HepG2 (cell line): ENCODE measurements around the gene UGT1A3. TPM values are rescaled to one million over a fixed set of nuclear protein-coding genes. Genes with fewer than 3 reads are reported as not detected.

ENCODE experiments used
- ELF1 ChIP-seq: sonication (generic); formaldehyde crosslinking; IDR thresholded peaks from 2 replicates; pipeline ENCODE4 v1.4.0; 2020; ENCODE audit warnings: missing genetic modification reagents
- ISX ChIP-seq: sonication (generic); formaldehyde crosslinking; conservative IDR thresholded peaks from 2 replicates; pipeline ENCODE4 v1.5.0; 2020; ENCODE audit warnings: missing genetic modification reagents
- KIAA2018 ChIP-seq: sonication (generic); formaldehyde crosslinking; IDR thresholded peaks from 2 replicates; pipeline ENCODE4 v1.5.0; 2020; ENCODE audit warnings: mild to moderate bottlenecking, missing genetic modification reagents, borderline replicate concordance
- PHB2 ChIP-seq: fragments of 450-650 bp; IDR thresholded peaks from 2 replicates; pipeline ENCODE4 v1.6.1; 2018; ENCODE audit not compliant: partially characterized antibody
- TCF7L2 ChIP-seq: IDR thresholded peaks from 2 replicates; pipeline ENCODE4 v1.6.1; 2011; ENCODE audit warnings: mild to moderate bottlenecking, low read depth, low read length, moderate library complexity
- ZBED4 ChIP-seq: sonication (generic); formaldehyde crosslinking; IDR thresholded peaks from 2 replicates; pipeline ENCODE4 v1.4.0; 2020; ENCODE audit warnings: missing genetic modification reagents, borderline replicate concordance
- ZFP41 ChIP-seq: sonication (generic); formaldehyde crosslinking; IDR thresholded peaks from 2 replicates; pipeline ENCODE4 v1.4.0; 2020; ENCODE audit warnings: mild to moderate bottlenecking, missing genetic modification reagents, borderline replicate concordance
- ZNF574 ChIP-seq: sonication (generic); formaldehyde crosslinking; IDR thresholded peaks from 2 replicates; pipeline ENCODE4 v1.4.0; 2020; ENCODE audit warnings: missing genetic modification reagents
- ZNF576 ChIP-seq: sonication (generic); formaldehyde crosslinking; IDR thresholded peaks from 2 replicates; pipeline ENCODE4 v1.4.0; 2020; ENCODE audit warnings: mild to moderate bottlenecking, missing genetic modification reagents
- polyA plus RNA-seq, 8 experiments: library from polyadenylated mRNA; depleted of rRNA in 3 of 8; stranded (reverse) in 7 of 8; unstranded in 1 of 8; fragments of >200 nt; fragmentation: Illumina TruSeq in 4 of 8; extraction: Trizol in 4 of 8; gene quantifications; 2 replicates each; pipeline versions ENCODE4 v1.2.1 to v1.2.3, GENCODE V29; 2011 to 2016; ENCODE audit warnings: low read depth in 4 of 8, missing spikeins in 1 of 8, mixed read lengths in 1 of 8; ENCODE audit not compliant: insufficient read depth in 1 of 8
- total RNA-seq, 5 experiments: library from RNA; depleted of rRNA; stranded (reverse); fragments of >200 nt; fragmentation: Illumina TruSeq; extraction: Trizol; gene quantifications; 2 replicates each; pipeline ENCODE4 v1.2.3, GENCODE V29; 2016; ENCODE audit warnings: low read depth in 1 of 5

The UGT1A3 gene
- total and polyA plus RNA-seq, 2 of the 13 experiments (the other 11 are each of a cell fraction or from before 2014, with no cell fraction given) = not detected

- TF ChIP-seq KIAA2018 (CRISPR knock-in tag) (no peak), ELF1 (CRISPR knock-in tag) (peak; percentile 50), ZNF576 (CRISPR knock-in tag) (no peak), PHB2 (no peak), ZFP41 (CRISPR knock-in tag) (no peak), TCF7L2 (peak; percentile 87), ISX (CRISPR knock-in tag) (no peak), ZBED4 (peak; percentile 83; the same call in 1 of the 2 replicates), ZNF574 (CRISPR knock-in tag) (peak; percentile 57; the same call in 1 of the 2 replicates)
Measured at GRCh38 chr2:233745073-233745755, 16.4 kb downstream of the UGT1A3 start (continued).
